HL-60 (cell line): ENCODE results near the gene RHOJ.

ENCODE experiments used
- GABPA ChIP-seq: IDR thresholded peaks from 2 replicates; pipeline ENCODE4 v1.6.1; 2012; ENCODE audit warnings: low read depth
- POLR2AphosphoS5 ChIP-seq: IDR thresholded peaks from 2 replicates; pipeline ENCODE4 v1.6.1; 2012; ENCODE audit warnings: low read depth
- SPI1 ChIP-seq: IDR thresholded peaks from 2 replicates; pipeline ENCODE4 v1.6.1; 2012; ENCODE audit warnings: low read depth, mild to moderate bottlenecking, borderline replicate concordance
- TF ChIP-seq, protein P1 (sequence below): IDR thresholded peaks from one replicate; pipeline ENCODE4 v1.5.1; 2011; ENCODE audit warnings: low read length, control low read depth, inconsistent platforms; ENCODE audit not compliant: insufficient read depth
- TF ChIP-seq, protein P2 (sequence below): IDR thresholded peaks from 2 replicates; pipeline ENCODE4 v1.6.1; 2012; ENCODE audit warnings: low read depth; ENCODE audit not compliant: insufficient replicate concordance

DNA sequence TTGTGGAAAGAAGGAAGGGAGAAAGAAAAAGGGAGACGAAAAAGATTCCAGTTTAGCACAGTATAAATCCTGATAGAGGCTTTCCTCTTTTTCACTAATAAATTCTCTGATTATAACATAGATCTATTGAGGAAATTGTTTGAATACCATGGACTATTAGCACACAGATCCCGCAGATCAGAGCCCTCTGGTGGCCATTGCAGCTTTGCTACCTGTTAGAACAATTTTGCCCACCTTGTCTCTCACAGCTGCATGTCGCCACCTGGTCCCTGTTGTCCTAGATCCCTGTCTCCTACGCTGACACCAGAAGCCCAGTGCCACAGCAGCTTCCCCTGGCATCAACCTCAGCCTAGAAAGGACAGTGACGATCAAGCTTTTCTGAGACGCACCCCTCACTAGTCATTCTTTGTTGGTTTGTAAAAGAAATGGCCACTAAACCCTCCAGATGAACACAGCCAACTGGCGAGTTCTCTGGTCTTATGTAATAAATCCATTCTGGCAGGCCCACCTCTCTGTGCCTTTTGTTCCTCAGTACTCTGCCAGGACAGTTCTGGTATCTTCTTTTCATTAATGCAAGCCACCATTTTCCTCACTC lies 104.6 kb downstream of the RHOJ start:
- TF ChIP-seq, protein P1, sequence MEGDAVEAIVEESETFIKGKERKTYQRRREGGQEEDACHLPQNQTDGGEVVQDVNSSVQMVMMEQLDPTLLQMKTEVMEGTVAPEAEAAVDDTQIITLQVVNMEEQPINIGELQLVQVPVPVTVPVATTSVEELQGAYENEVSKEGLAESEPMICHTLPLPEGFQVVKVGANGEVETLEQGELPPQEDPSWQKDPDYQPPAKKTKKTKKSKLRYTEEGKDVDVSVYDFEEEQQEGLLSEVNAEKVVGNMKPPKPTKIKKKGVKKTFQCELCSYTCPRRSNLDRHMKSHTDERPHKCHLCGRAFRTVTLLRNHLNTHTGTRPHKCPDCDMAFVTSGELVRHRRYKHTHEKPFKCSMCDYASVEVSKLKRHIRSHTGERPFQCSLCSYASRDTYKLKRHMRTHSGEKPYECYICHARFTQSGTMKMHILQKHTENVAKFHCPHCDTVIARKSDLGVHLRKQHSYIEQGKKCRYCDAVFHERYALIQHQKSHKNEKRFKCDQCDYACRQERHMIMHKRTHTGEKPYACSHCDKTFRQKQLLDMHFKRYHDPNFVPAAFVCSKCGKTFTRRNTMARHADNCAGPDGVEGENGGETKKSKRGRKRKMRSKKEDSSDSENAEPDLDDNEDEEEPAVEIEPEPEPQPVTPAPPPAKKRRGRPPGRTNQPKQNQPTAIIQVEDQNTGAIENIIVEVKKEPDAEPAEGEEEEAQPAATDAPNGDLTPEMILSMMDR, result peak; percentile 2
- TF ChIP-seq POLR2AphosphoS5 (no peak), GABPA (no peak), SPI1 (no peak)
- TF ChIP-seq, protein P2, sequence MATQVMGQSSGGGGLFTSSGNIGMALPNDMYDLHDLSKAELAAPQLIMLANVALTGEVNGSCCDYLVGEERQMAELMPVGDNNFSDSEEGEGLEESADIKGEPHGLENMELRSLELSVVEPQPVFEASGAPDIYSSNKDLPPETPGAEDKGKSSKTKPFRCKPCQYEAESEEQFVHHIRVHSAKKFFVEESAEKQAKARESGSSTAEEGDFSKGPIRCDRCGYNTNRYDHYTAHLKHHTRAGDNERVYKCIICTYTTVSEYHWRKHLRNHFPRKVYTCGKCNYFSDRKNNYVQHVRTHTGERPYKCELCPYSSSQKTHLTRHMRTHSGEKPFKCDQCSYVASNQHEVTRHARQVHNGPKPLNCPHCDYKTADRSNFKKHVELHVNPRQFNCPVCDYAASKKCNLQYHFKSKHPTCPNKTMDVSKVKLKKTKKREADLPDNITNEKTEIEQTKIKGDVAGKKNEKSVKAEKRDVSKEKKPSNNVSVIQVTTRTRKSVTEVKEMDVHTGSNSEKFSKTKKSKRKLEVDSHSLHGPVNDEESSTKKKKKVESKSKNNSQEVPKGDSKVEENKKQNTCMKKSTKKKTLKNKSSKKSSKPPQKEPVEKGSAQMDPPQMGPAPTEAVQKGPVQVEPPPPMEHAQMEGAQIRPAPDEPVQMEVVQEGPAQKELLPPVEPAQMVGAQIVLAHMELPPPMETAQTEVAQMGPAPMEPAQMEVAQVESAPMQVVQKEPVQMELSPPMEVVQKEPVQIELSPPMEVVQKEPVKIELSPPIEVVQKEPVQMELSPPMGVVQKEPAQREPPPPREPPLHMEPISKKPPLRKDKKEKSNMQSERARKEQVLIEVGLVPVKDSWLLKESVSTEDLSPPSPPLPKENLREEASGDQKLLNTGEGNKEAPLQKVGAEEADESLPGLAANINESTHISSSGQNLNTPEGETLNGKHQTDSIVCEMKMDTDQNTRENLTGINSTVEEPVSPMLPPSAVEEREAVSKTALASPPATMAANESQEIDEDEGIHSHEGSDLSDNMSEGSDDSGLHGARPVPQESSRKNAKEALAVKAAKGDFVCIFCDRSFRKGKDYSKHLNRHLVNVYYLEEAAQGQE, result no peak
